Caco-2 (cell line): ENCODE data around the gene FRMD1. TPM values are rescaled to one million over a fixed set of nuclear protein-coding genes. Genes with fewer than 3 reads are reported as not detected.

Experiments
- BruUV-seq: library from RNA; stranded (reverse); fragments of 400-500 nt; replicated peaks from 2 replicates; lab custom pipeline; 2021; lab: Mats Ljungman, UMichigan
- CTCF ChIA-PET: fragments of 300-600 bp; sonication (Branson Sonifier 250); formaldehyde crosslinking; loops from one replicate; lab custom pipeline; 2022; ENCODE audit warnings: antibody characterized with exemption; lab: Charles Lee
- POLR2A ChIA-PET: fragments of 300-600 bp; sonication (Branson Sonifier 250); formaldehyde crosslinking; loops from one replicate; lab custom pipeline; 2022; ENCODE audit warnings: antibody characterized with exemption; lab: Charles Lee
- DNase-seq, 2 experiments: peaks; one replicate each; pipeline versions ENCODE4 v3.0.0 to v3.0.0-alpha.2; 2020 to 2022
- H3K27me3 ChIP-seq: replicated peaks from 2 replicates; pipeline ENCODE4 v1.6.0; 2011; ENCODE audit warnings: low read length; ENCODE audit not compliant: control insufficient read depth, insufficient read depth
- H3K36me3 ChIP-seq: 2 replicates; pipeline ENCODE4 v1.5.1; 2011; ENCODE audit warnings: low read length; ENCODE audit not compliant: control insufficient read depth, insufficient read depth
- H3K4me1 ChIP-seq: fragments of 250-450 bp; sonication (Bioruptor Pico); 2 replicates; pipeline ENCODE4 v1.5.1; 2020; ENCODE audit warnings: mild to moderate bottlenecking
- H3K4me3 ChIP-seq: 2 replicates; pipeline ENCODE4 v1.5.1; 2011; ENCODE audit warnings: low read depth, mild to moderate bottlenecking, control low read depth, low read length
- H3K9me3 ChIP-seq: fragments of 250-450 bp; sonication (Bioruptor Pico); 2 replicates; pipeline ENCODE4 v1.5.1; 2020; ENCODE audit warnings: mild to moderate bottlenecking, moderate library complexity
- H3K27ac Mint-ChIP-seq: one replicate; pipeline ENCODE4 v1.8.0; 2022; ENCODE audit warnings: mixed read lengths; ENCODE audit not compliant: unreplicated experiment
- H3K27me3 Mint-ChIP-seq: one replicate; pipeline ENCODE4 v1.8.0; 2022; ENCODE audit warnings: mixed read lengths; ENCODE audit not compliant: insufficient read depth, unreplicated experiment
- H3K36me3 Mint-ChIP-seq: one replicate; pipeline ENCODE4 v1.8.0; 2022; ENCODE audit warnings: mild to moderate bottlenecking, mixed read lengths; ENCODE audit not compliant: insufficient read depth, unreplicated experiment
- H3K4me1 Mint-ChIP-seq: one replicate; pipeline ENCODE4 v1.8.0; 2022; ENCODE audit warnings: low read depth, mixed read lengths; ENCODE audit not compliant: unreplicated experiment
- H3K4me3 Mint-ChIP-seq: one replicate; pipeline ENCODE4 v1.8.0; 2022; ENCODE audit warnings: mild to moderate bottlenecking, moderate library complexity, mixed read lengths; ENCODE audit not compliant: unreplicated experiment
- H3K9me3 Mint-ChIP-seq: one replicate; pipeline ENCODE4 v1.8.0; 2022; ENCODE audit warnings: mixed read lengths; ENCODE audit not compliant: unreplicated experiment
- CTCF ChIP-seq, 2 experiments: fragments of 200-600 bp in 1 of 2; IDR thresholded peaks; 1 replicate in 1 of 2; 2 replicates in 1 of 2; pipeline versions ENCODE4 v1.5.1 to v1.8.0; 2011 to 2022; ENCODE audit warnings: antibody characterized with exemption in 1 of 2, control low read depth in 1 of 2, inconsistent platforms in 1 of 2, low read depth in 1 of 2, low read length in 1 of 2, mild to moderate bottlenecking in 1 of 2, moderate library complexity in 1 of 2; ENCODE audit not compliant: insufficient read depth in 1 of 2, severe bottlenecking in 1 of 2, unreplicated experiment in 1 of 2
- intact Hi-C: fragments of 100-400 bp; cut with micrococcal nuclease; formaldehyde crosslinking; loops from one replicate; pipeline ENCODE4 v1.10.0; 2022; ENCODE audit not compliant: unreplicated experiment
- total RNA-seq: library from RNA; stranded (reverse); gene quantifications from 2 replicates; pipeline ENCODE4 v1.2.3, GENCODE V29; 2022

The FRMD1 gene
- total RNA-seq, 1 experiment from 2014 or later, result 0.14 TPM

GRCh38 chr6:168089186-168090063, 10.4 kb upstream of the FRMD1 start:
- H3K27ac Mint-ChIP-seq, result peak overlapping the region; percentile 92
- intact Hi-C loops, result loop anchor here (2.0 to 10.0 kb wide), 2 partner anchors 41 to 235 kb away; no protein-coding TSS in a partner anchor
- no peaks in the 10 kb centered on the region for H3K27me3 ChIP-seq
- H3K36me3 ChIP-seq, result no peaks in the 10 kb centered on the region
- ChIA-PET CTCF (no interaction called here), POLR2A (no interaction called here)
- peaks cover 50% of the 10 kb centered on the region for H3K4me1 ChIP-seq
- no peak for DNase-seq
- no peaks in the 10 kb centered on the region for H3K36me3 Mint-ChIP-seq
- H3K9me3 ChIP-seq, result no peaks in the 10 kb centered on the region
- TF ChIP-seq CTCF (IDR thresholded peaks at IDR 0.05; ENCODE audit: insufficient read depth in 1 of 2, low read depth in 1 of 2, low read length in 1 of 2, severe bottlenecking in 1 of 2, unreplicated experiment in 1 of 2), result no peak
- H3K4me3 Mint-ChIP-seq, result no peak overlapping the region
- no peaks in the 10 kb centered on the region for H3K27me3 Mint-ChIP-seq
- H3K4me1 Mint-ChIP-seq, result peaks cover 31% of the 10 kb centered on the region
- BruUV-seq, result no TSS peak
- H3K9me3 Mint-ChIP-seq, result no peaks in the 10 kb centered on the region
- no peak overlapping the region for H3K4me3 ChIP-seq

- peak overlapping the region; percentile 92 for H3K27ac Mint-ChIP-seq
- no TSS peak for BruUV-seq
- no peak for TF ChIP-seq CTCF (IDR thresholded peaks at IDR 0.05; ENCODE audit: insufficient read depth in 1 of 2, low read depth in 1 of 2, low read length in 1 of 2, severe bottlenecking in 1 of 2, unreplicated experiment in 1 of 2)
- H3K4me1 ChIP-seq, result peaks cover 57% of the 10 kb centered on the region
- no peaks in the 10 kb centered on the region for H3K36me3 Mint-ChIP-seq
- peaks cover 33% of the 10 kb centered on the region for H3K4me1 Mint-ChIP-seq
- CTCF ChIA-PET, result no interaction called here
- H3K27me3 ChIP-seq, result no peaks in the 10 kb centered on the region
- H3K27me3 Mint-ChIP-seq, result no peaks in the 10 kb centered on the region
- peak; percentile 88 to 93 for DNase-seq
- POLR2A ChIA-PET, result no interaction called here
- peak overlapping the region; percentile 48 for H3K4me3 Mint-ChIP-seq
- no peaks in the 10 kb centered on the region for H3K36me3 ChIP-seq
- H3K9me3 Mint-ChIP-seq, result no peaks in the 10 kb centered on the region
- intact Hi-C loops, result loop anchor here (2.0 to 10.0 kb wide), 2 partner anchors 42 to 236 kb away; no protein-coding TSS in a partner anchor
- H3K9me3 ChIP-seq, result no peaks in the 10 kb centered on the region
- H3K4me3 ChIP-seq, result no peak overlapping the region
These were observed 9.4 kb upstream of the FRMD1 start for GRCh38 chr6:168088161-168089053.
